Prostate gland (tissue), 2 donors: Measurements from ENCODE around the gene ZBTB7B. TPM values are rescaled to one million over a fixed set of nuclear protein-coding genes. Genes with fewer than 3 reads are reported as not detected.

Experiments
- DNase-seq: peaks from one replicate; pipeline ENCODE4 v3.0.0-alpha.2; 2019; ENCODE audit warnings: low spot score
- H3K27ac ChIP-seq, 2 donors: fragments of 200-600 bp; sonication (generic); 2 replicates each; pipeline ENCODE4 v1.5.1; 2017 to 2019
- H3K27me3 ChIP-seq: fragments of 200-600 bp; sonication (generic); replicated peaks from 2 replicates; pipeline ENCODE4 v1.5.1; 2019; ENCODE audit not compliant: insufficient read depth
- H3K36me3 ChIP-seq, 2 donors: fragments of 200-600 bp; sonication (generic); 1 replicate in 1 of 2; 2 replicates in 1 of 2; pipeline versions ENCODE4 v1.5.1 to v1.8.1; 2017 to 2019
- H3K4me1 ChIP-seq: fragments of 200-600 bp; sonication (generic); replicated peaks from 2 replicates; pipeline ENCODE4 v1.5.1; 2019
- H3K4me3 ChIP-seq, 2 donors: fragments of 200-600 bp; sonication (generic); 2 replicates each; pipeline ENCODE4 v1.5.1; 2017 to 2019
- H3K9me3 ChIP-seq: fragments of 200-600 bp; sonication (generic); 2 replicates; pipeline ENCODE4 v1.5.1; 2017
- POLR2A ChIP-seq: fragments of 450-650 bp; IDR thresholded peaks from one replicate; pipeline ENCODE4 v1.6.1; 2016; ENCODE audit warnings: antibody characterized with exemption, mild to moderate bottlenecking
- POLR2AphosphoS5 ChIP-seq: sonication (generic); formaldehyde crosslinking; IDR thresholded peaks from one replicate; pipeline ENCODE4 v1.6.1; 2017; ENCODE audit warnings: antibody characterized with exemption
- WGBS: methylation state at CpG from one replicate; pipeline ENCODE4 v1.1.5; 2018; 5-methylcytosine and 5-hydroxymethylcytosine counted together
- intact Hi-C: fragments of 100-400 bp; cut with DNase I; formaldehyde crosslinking; loops from one replicate; pipeline ENCODE4 v1.14.2; 2022
- total RNA-seq, 2 donors: library from RNA; depleted of rRNA; stranded (reverse); fragments of >200 nt; gene quantifications; one replicate each; pipeline ENCODE4 v1.1.0, GENCODE V29; 2016
- TF ChIP-seq, protein P1 (sequence below), 4 experiments: fragments of 200-600 bp in 2 of 4; fragments of 450-650 bp in 2 of 4; sonication (generic) in 2 of 4; IDR thresholded peaks; 1 replicate in 3 of 4; 2 replicates in 1 of 4; pipeline ENCODE4 v1.5.1; 2016 to 2019; ENCODE audit warnings: antibody characterized with exemption in 4 of 4, mild to moderate bottlenecking in 2 of 4, moderate library complexity in 2 of 4

The ZBTB7B gene
- total RNA-seq, 2 donors from 2014 or later, result 60.0 to 103 TPM

DNA sequence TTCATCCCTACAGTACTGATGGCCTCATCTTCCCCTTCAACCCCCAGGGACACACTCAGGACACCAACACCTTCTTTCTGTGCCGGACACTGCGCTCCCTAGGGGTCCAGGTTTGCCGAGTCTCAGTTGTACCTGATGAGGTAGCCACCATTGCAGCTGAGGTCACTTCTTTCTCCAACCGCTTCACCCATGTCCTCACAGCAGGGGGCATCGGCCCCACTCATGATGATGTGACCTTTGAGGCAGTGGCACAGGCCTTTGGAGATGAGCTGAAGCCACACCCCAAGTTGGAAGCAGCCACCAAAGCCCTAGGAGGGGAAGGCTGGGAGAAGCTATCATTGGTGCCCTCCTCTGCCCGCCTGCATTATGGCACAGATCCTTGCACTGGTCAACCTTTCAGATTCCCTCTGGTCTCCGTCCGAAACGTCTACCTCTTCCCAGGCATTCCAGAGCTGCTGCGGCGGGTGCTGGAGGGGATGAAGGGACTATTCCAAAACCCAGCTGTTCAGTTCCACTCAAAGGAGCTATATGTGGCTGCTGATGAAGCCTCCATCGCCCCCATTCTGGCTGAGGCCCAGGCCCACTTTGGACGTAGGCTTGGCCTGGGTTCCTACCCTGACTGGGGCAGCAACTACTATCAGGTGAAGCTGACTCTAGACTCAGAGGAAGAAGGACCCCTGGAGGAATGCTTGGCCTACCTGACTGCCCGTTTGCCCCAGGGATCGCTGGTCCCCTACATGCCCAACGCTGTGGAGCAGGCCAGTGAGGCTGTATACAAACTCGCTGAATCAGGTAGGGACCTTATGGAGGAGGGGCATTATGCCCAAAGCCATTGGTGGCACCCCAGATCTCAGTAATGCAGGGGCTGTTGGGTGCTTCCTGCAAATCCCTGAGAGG is 14.3 kb upstream of the ZBTB7B start:
- no peak for TF ChIP-seq POLR2AphosphoS5
- no peak for TF ChIP-seq POLR2A
- TF ChIP-seq, protein P1, sequence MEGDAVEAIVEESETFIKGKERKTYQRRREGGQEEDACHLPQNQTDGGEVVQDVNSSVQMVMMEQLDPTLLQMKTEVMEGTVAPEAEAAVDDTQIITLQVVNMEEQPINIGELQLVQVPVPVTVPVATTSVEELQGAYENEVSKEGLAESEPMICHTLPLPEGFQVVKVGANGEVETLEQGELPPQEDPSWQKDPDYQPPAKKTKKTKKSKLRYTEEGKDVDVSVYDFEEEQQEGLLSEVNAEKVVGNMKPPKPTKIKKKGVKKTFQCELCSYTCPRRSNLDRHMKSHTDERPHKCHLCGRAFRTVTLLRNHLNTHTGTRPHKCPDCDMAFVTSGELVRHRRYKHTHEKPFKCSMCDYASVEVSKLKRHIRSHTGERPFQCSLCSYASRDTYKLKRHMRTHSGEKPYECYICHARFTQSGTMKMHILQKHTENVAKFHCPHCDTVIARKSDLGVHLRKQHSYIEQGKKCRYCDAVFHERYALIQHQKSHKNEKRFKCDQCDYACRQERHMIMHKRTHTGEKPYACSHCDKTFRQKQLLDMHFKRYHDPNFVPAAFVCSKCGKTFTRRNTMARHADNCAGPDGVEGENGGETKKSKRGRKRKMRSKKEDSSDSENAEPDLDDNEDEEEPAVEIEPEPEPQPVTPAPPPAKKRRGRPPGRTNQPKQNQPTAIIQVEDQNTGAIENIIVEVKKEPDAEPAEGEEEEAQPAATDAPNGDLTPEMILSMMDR (IDR thresholded peaks at IDR 0.05), result no peak
- peaks cover 0 to 8% of the 10 kb centered on the region in 2 donors for H3K36me3 ChIP-seq
- H3K4me3 ChIP-seq, result no peak overlapping the region
- H3K4me1 ChIP-seq, result peaks cover 6% of the 10 kb centered on the region
- intact Hi-C loops, result no loop called here
- no peak for DNase-seq
- 87% methylated on average over 16 of the region's 17 CpGs for WGBS
- no peaks in the 10 kb centered on the region for H3K9me3 ChIP-seq
- no peaks in the 10 kb centered on the region for H3K27me3 ChIP-seq
- no peak overlapping the region for H3K27ac ChIP-seq

DNA sequence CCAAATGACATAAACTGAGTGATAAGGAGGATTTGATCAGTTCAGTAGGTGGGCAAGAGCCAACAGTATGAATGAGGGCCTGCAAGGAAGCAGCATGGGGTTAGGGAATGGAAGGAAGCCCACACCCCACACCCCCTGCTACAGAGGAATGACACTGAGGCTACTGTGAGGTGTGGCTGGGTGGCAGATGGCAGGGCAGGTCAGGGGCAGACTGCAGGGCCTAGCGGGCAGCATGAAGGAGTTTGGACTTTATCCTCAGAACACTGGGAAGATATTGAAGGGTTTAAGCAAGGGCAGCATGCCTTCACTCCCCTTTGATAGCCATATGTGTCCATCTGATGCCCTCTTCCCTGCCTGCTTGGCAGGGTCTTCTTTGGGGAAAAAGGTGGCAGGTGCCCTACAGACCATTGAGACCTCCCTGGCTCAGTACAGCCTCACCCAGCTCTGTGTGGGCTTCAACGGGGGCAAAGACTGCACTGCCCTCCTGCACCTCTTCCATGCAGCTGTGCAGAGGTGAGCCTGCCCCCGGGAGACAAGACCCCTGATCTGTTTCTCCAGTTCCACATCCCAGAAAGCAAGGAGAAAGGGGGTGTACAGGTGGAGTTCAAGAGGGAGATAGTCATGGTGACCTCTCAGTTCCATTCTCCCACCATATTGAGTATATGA is 13.3 kb upstream of the ZBTB7B start:
- no peaks in the 10 kb centered on the region for H3K9me3 ChIP-seq
- no peaks in the 10 kb centered on the region for H3K4me1 ChIP-seq
- H3K4me3 ChIP-seq, result no peak overlapping the region
- intact Hi-C loops, result no loop called here
- no peak overlapping the region for H3K27ac ChIP-seq
- TF ChIP-seq POLR2AphosphoS5, result no peak
- no peak for TF ChIP-seq POLR2A
- TF ChIP-seq, protein P1 (IDR thresholded peaks at IDR 0.05), result no peak
- no peaks in the 10 kb centered on the region for H3K27me3 ChIP-seq
- H3K36me3 ChIP-seq, result peaks cover 0 to 8% of the 10 kb centered on the region in 2 donors
- WGBS, result 85% methylated on average over 3 of the region's 3 CpGs
- no peak for DNase-seq

DNA sequence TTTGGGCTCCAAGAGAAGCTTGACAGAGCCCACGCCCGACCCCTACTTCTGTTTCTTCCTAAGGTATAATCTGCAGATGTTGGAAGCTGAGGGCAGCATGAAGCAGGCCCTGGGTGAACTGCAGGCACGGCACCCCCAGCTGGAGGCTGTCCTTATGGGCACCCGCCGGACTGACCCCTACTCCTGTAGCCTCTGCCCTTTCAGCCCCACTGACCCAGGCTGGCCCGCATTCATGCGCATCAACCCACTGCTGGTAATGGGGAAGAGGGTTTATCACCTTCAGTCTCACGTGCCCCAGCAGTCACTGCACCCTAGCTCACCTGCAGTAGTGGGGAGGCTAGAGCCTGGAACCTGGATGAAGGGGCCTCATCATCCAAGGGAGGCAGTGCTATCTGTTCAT is 12.3 kb upstream of the ZBTB7B start:
- Histone ChIP-seq H3K27ac (no peak overlapping the region), H3K36me3 (peaks cover 0 to 8% of the 10 kb centered on the region in 2 donors), H3K4me3 (no peak overlapping the region), H3K4me1 (no peaks in the 10 kb centered on the region), H3K27me3 (no peaks in the 10 kb centered on the region), H3K9me3 (no peaks in the 10 kb centered on the region)
- intact Hi-C loops, result no loop called here
- no peak for TF ChIP-seq POLR2AphosphoS5
- TF ChIP-seq, protein P1 (IDR thresholded peaks at IDR 0.05), result no peak
- TF ChIP-seq POLR2A, result no peak
- DNase-seq, result no peak
- WGBS, result 93% methylated on average over 8 of the region's 8 CpGs

DNA sequence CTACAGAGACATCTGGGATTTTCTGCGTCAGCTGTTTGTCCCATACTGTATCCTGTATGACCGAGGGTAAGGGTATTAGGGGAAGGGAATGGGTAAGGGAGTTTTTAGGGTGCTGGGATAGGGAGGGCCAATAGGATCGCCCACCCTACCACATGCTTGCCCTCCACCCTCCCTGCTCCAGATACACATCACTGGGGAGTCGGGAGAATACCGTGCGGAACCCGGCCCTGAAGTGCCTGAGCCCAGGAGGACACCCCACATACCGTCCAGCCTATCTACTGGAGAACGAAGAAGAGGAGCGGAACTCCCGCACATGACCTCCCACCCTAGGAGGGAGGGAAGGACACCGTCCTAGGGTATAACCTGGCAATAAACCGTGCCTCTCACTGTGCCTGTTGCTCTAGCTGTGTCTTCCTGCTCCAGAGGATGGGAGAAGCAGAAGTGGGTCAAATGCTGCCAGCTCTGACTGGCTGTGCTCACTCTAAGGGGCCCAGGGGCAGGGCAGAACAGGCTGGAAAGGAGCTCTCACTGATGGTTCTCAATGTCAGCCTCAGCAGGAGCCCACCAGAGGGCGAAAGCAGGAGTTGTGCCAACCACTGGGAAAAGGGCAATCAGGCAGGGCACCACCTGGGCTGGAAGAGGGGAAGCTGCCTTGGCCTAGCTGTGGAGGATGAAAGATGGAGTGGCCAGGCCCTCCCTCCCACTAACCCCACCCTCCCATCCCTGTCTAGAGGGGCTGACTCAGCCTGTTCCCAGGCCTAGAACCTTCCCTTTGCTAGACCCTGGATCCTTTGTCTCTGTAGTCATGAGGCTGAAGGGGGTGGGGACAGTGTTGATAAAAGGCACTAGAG is 9.7 kb upstream of the ZBTB7B start:
- TF ChIP-seq POLR2AphosphoS5 (no peak), POLR2A (no peak)
- TF ChIP-seq, protein P1 (IDR thresholded peaks at IDR 0.05), result no peak
- DNase-seq, result no peak
- Histone ChIP-seq H3K36me3 (peaks cover 0 to 1% of the 10 kb centered on the region in 2 donors), H3K27me3 (no peaks in the 10 kb centered on the region), H3K9me3 (no peaks in the 10 kb centered on the region), H3K27ac (no peak overlapping the region), H3K4me3 (no peak overlapping the region), H3K4me1 (no peaks in the 10 kb centered on the region)
- WGBS, result 77% methylated on average over 14 of the region's 14 CpGs
- intact Hi-C loops, result no loop called here
